A673 (cell line): ENCODE results near the gene PRKCB.

Experiments used
- EZH2 ChIP-seq: fragments of 200-600 bp; sonication (generic); IDR thresholded peaks from 2 replicates; pipeline ENCODE4 v1.6.1; 2017; ENCODE audit warnings: borderline replicate concordance, low read depth, mild to moderate bottlenecking, mixed read lengths, antibody characterized with exemption, low read length; ENCODE audit not compliant: poor library complexity, severe bottlenecking
- TF ChIP-seq, protein P1 (sequence below): fragments of 300-800, 200-600 bp; sonication (generic); conservative IDR thresholded peaks from 2 replicates; pipeline ENCODE4 v1.5.1; 2017; ENCODE audit warnings: low read depth, mild to moderate bottlenecking, antibody characterized with exemption, low read length, moderate library complexity, mixed read lengths

DNA sequence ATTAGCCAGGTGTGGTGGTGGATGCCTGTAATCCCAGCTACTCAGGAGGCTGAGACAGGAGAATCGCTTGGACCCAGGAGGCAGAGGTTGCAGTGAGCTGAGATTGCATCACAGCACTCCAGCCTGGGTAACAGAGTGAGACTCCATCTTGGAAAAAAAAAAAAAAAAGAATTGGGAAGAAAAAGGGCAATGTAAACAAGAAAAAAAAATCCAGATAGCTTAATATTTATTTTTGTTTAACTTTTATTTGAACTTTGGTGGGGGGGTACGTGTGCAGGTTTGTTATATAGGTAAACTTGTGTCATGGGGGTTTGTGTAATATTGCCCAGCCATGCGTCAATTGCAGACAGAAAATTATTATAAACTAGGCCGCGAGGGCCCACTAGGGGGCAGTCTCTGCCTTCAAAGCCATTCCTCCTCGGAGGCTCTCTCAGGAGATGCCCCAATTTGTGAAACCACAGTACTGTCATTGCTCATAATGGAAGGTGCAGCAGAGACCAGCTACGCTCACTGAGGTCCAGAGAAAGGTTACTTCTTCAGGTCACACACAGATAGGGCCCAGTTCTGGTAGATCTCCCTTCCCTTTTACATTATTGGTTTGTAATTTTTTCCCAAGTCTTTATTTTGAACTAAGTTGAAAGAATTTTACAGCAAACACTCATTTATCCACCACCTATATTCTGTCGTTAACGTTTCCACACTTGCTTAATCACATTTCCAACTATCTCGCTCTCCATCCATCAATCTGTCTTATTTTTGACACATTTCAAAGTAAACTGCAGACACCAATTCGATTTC lies 206.2 kb downstream of the PRKCB start:
- TF ChIP-seq, protein P1, sequence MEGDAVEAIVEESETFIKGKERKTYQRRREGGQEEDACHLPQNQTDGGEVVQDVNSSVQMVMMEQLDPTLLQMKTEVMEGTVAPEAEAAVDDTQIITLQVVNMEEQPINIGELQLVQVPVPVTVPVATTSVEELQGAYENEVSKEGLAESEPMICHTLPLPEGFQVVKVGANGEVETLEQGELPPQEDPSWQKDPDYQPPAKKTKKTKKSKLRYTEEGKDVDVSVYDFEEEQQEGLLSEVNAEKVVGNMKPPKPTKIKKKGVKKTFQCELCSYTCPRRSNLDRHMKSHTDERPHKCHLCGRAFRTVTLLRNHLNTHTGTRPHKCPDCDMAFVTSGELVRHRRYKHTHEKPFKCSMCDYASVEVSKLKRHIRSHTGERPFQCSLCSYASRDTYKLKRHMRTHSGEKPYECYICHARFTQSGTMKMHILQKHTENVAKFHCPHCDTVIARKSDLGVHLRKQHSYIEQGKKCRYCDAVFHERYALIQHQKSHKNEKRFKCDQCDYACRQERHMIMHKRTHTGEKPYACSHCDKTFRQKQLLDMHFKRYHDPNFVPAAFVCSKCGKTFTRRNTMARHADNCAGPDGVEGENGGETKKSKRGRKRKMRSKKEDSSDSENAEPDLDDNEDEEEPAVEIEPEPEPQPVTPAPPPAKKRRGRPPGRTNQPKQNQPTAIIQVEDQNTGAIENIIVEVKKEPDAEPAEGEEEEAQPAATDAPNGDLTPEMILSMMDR: peak; percentile 86
- no peak for TF ChIP-seq EZH2
